ENCODE measurements around the gene MAP3K9.

GRCh38 chr14:70811578-70811977 is 2.3 kb upstream of the MAP3K9 start:
- TF ChIP-seq CTCF (IDR thresholded peaks at IDR 0.05; ENCODE audit: control extremely low read depth in 1 of 3, insufficient read depth in 1 of 3, low read depth in 1 of 3, low read length in 3 of 3) = no peak
- no peak for TF ChIP-seq CBX8 (IDR thresholded peaks at IDR 0.05; ENCODE audit: borderline replicate concordance, low read depth, low read length)
- TF ChIP-seq HDAC6 (IDR thresholded peaks at IDR 0.05; ENCODE audit: low read depth, low read length) = no peak
- no peak for TF ChIP-seq TBP (IDR thresholded peaks at IDR 0.05; ENCODE audit: low read depth, low read length)
- TF ChIP-seq EP300 (IDR thresholded peaks at IDR 0.05; ENCODE audit: borderline replicate concordance in 1 of 2, low read depth in 2 of 2, low read length in 2 of 2) = no peak
- no peak for TF ChIP-seq SP1 (IDR thresholded peaks at IDR 0.05; ENCODE audit: low read depth, low read length)
- no peak for TF ChIP-seq CEBPB (IDR thresholded peaks at IDR 0.05; ENCODE audit: low read depth, low read length)
- TF ChIP-seq SUZ12 (IDR thresholded peaks at IDR 0.05; ENCODE audit: low read length) = no peak
- no peak for TF ChIP-seq RAD21 (IDR thresholded peaks at IDR 0.05 in 1 of 2, conservative IDR thresholded peaks at IDR 0.05 in 1 of 2; ENCODE audit: low read depth in 2 of 2, low read length in 2 of 2)
- TF ChIP-seq NANOG (IDR thresholded peaks at IDR 0.05; ENCODE audit: insufficient read depth, low read depth, low read length, poor library complexity, severe bottlenecking) = no peak

All from H1 (cell line).